ENCODE measurements around the gene PID1. TPM values are rescaled to one million over a fixed set of nuclear protein-coding genes. Genes with fewer than 3 reads are reported as not detected.

Gene PID1
- total RNA-seq, 1 experiment from 2014 or later = 2.9 TPM

DNA sequence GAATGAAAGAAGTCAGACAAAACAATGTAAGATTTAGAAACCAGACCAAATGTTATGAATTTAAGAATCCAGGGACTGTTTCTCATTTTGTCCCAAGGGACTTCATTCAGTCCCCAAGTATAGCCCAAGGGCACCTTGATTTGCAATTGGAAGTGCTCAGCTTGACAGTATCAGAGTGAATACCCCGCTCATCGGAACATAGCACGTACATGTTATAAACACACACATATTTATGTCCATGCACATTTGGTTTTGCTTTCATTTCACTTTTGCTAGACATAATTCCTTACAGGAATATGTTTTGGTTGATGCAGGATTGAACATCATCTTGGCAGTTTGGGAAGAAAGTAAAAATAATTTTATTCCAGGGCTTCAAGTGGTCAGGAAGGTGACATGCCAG, 100.2 kb downstream of the PID1 start:
- no peak overlapping the region for H3K4me3 ChIP-seq (ENCODE audit: low read depth in 2 of 2, low read length in 2 of 2)
- H3K36me3 ChIP-seq (ENCODE audit: control insufficient read depth, insufficient read depth, low read length) = no peaks in the 10 kb centered on the region
- ChIA-PET POLR2A (no interaction called here), CTCF (no interaction called here)
- no peak for ATAC-seq
- peaks cover 3% of the 10 kb centered on the region; the same call in 1 of the 2 replicates for H3K9me3 ChIP-seq (ENCODE audit: control insufficient read depth, insufficient read depth, low read depth, low read length)
- no peak overlapping the region for H3K27ac ChIP-seq (ENCODE audit: low read length)
- intact Hi-C loops (cut with micrococcal nuclease; ENCODE audit: unreplicated experiment) = no loop called here
- no TSS peak for BruUV-seq (replicated peaks)
- in situ Hi-C loops (cut with HindIII; ENCODE audit: low pct_unique_long_range_greater_than_20kb, low sequenced_read_pairs) = no loop called here
- no peaks in the 10 kb centered on the region for H3K4me1 ChIP-seq (ENCODE audit: control insufficient read depth, insufficient read depth, low read length)
- TF ChIP-seq, protein P1, sequence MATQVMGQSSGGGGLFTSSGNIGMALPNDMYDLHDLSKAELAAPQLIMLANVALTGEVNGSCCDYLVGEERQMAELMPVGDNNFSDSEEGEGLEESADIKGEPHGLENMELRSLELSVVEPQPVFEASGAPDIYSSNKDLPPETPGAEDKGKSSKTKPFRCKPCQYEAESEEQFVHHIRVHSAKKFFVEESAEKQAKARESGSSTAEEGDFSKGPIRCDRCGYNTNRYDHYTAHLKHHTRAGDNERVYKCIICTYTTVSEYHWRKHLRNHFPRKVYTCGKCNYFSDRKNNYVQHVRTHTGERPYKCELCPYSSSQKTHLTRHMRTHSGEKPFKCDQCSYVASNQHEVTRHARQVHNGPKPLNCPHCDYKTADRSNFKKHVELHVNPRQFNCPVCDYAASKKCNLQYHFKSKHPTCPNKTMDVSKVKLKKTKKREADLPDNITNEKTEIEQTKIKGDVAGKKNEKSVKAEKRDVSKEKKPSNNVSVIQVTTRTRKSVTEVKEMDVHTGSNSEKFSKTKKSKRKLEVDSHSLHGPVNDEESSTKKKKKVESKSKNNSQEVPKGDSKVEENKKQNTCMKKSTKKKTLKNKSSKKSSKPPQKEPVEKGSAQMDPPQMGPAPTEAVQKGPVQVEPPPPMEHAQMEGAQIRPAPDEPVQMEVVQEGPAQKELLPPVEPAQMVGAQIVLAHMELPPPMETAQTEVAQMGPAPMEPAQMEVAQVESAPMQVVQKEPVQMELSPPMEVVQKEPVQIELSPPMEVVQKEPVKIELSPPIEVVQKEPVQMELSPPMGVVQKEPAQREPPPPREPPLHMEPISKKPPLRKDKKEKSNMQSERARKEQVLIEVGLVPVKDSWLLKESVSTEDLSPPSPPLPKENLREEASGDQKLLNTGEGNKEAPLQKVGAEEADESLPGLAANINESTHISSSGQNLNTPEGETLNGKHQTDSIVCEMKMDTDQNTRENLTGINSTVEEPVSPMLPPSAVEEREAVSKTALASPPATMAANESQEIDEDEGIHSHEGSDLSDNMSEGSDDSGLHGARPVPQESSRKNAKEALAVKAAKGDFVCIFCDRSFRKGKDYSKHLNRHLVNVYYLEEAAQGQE (IDR thresholded peaks at IDR 0.05; ENCODE audit: insufficient read depth in 1 of 2, low read depth in 2 of 2, low read length in 1 of 2) = no peak
- TF ChIP-seq TCF7L2 (IDR thresholded peaks at IDR 0.05; ENCODE audit: low read depth, low read length) = no peak
- TF ChIP-seq POLR2AphosphoS5 (IDR thresholded peaks at IDR 0.05; ENCODE audit: low read depth, low read length) = no peak
- no peak for TF ChIP-seq CTCF (IDR thresholded peaks at IDR 0.05)
- TF ChIP-seq SIN3A (IDR thresholded peaks at IDR 0.05; ENCODE audit: borderline replicate concordance, insufficient read depth, low read depth, low read length) = no peak
- H3K27me3 ChIP-seq (ENCODE audit: control insufficient read depth, insufficient read depth, low read length) = no peaks in the 10 kb centered on the region
- no peak for DNase-seq (ENCODE audit: low read depth, low spot score)

DNA sequence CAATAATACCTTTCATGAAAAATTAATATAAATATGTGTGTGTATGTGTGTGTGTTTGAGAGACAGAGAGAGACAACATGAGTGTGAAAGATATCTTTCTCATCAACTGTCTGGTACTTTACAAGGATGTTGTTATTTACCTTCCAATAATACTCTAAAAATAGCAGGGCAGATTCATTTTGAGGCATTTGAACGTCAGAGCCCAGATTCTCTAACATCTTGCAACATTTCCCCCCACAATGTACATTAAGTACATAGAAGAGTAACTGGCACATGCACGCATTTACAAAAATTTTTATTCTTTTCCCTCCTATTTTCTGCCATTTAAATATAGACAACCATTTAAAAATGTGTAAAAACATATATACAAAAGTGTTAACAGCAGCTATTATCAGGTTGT, 100.9 kb downstream of the PID1 start:
- no peaks in the 10 kb centered on the region for H3K36me3 ChIP-seq (ENCODE audit: control insufficient read depth, insufficient read depth, low read length)
- TF ChIP-seq, protein P1 (IDR thresholded peaks at IDR 0.05; ENCODE audit: insufficient read depth in 1 of 2, low read depth in 2 of 2, low read length in 1 of 2) = no peak
- TF ChIP-seq TCF7L2 (IDR thresholded peaks at IDR 0.05; ENCODE audit: low read depth, low read length) = no peak
- TF ChIP-seq POLR2AphosphoS5 (IDR thresholded peaks at IDR 0.05; ENCODE audit: low read depth, low read length) = no peak
- TF ChIP-seq SIN3A (IDR thresholded peaks at IDR 0.05; ENCODE audit: borderline replicate concordance, insufficient read depth, low read depth, low read length) = no peak
- TF ChIP-seq CTCF (IDR thresholded peaks at IDR 0.05) = no peak
- peaks cover 3% of the 10 kb centered on the region; the same call in 1 of the 2 replicates for H3K9me3 ChIP-seq (ENCODE audit: control insufficient read depth, insufficient read depth, low read depth, low read length)
- H3K4me3 ChIP-seq (ENCODE audit: low read depth in 2 of 2, low read length in 2 of 2) = no peak overlapping the region
- no peaks in the 10 kb centered on the region for H3K4me1 ChIP-seq (ENCODE audit: control insufficient read depth, insufficient read depth, low read length)
- CTCF ChIA-PET = no interaction called here
- ATAC-seq (no peak), DNase-seq (ENCODE audit: low read depth, low spot score) (no peak)
- intact Hi-C loops (cut with micrococcal nuclease; ENCODE audit: unreplicated experiment) (no loop called here), in situ Hi-C loops (cut with HindIII; ENCODE audit: low pct_unique_long_range_greater_than_20kb, low sequenced_read_pairs) (no loop called here)
- H3K27ac ChIP-seq (ENCODE audit: low read length) = no peak overlapping the region
- POLR2A ChIA-PET = no interaction called here
- BruUV-seq (replicated peaks) = no TSS peak
- no peaks in the 10 kb centered on the region for H3K27me3 ChIP-seq (ENCODE audit: control insufficient read depth, insufficient read depth, low read length)

All from Panc1 (cell line).